LHCN-M2 (cell line): ENCODE data around the gene OR52N2. TPM values are rescaled to one million over a fixed set of nuclear protein-coding genes. Genes with fewer than 3 reads are reported as not detected.

Experiments used
- total RNA-seq: library from RNA; depleted of rRNA; stranded (reverse); fragments of >200 nt; gene quantifications from 2 replicates; pipeline ENCODE4 v1.2.3, GENCODE V29; 2014; rRNA removed

The OR52N2 gene
- total RNA-seq, 1 experiment from 2014 or later, result not detected

Other genes starting within 250 kb of the OR52N2 start
- not detected in 2 replicates for gene OR52B6, start 228.0 kb upstream of the OR52N2 start, total RNA-seq
- gene TRIM6, start 212.3 kb upstream of the OR52N2 start, total RNA-seq, result 1.7 and 2.9 TPM in 2 replicates
- 5.8 and 8.0 TPM in 2 replicates for gene TRIM34, start 183.9 kb upstream of the OR52N2 start, total RNA-seq
- 31.5 and 36.0 TPM in 2 replicates for gene TRIM5, start 123.8 kb upstream of the OR52N2 start, total RNA-seq
- gene TRIM22, start 119.1 kb upstream of the OR52N2 start, total RNA-seq, result 71.6 and 90.5 TPM in 2 replicates
- not detected in 2 replicates for gene OR56B1, start 72.5 kb upstream of the OR52N2 start, total RNA-seq
- gene OR52N4, start 54.7 kb upstream of the OR52N2 start, total RNA-seq, result not detected in 2 replicates
- gene OR52N5, start 25.6 kb upstream of the OR52N2 start, total RNA-seq, result not detected in 2 replicates
- gene OR52N1, start 17.7 kb upstream of the OR52N2 start, total RNA-seq, result not detected in 2 replicates
- not detected in 2 replicates for gene OR52E6, start 33.0 kb downstream of the OR52N2 start, total RNA-seq
- not detected in 2 replicates for gene OR52E8, start 48.8 kb downstream of the OR52N2 start, total RNA-seq
- not detected in 2 replicates for gene OR52E4, start 71.7 kb downstream of the OR52N2 start, total RNA-seq
- not detected in 2 replicates for gene OR52E5, start 84.3 kb downstream of the OR52N2 start, total RNA-seq
- gene OR56A3, start 133.3 kb downstream of the OR52N2 start, total RNA-seq, result not detected in 2 replicates
- gene OR56A5, start 159.6 kb downstream of the OR52N2 start, total RNA-seq, result not detected in 2 replicates
- not detected in 2 replicates for gene OR52L1, start 178.1 kb downstream of the OR52N2 start, total RNA-seq
- not detected in 2 replicates for gene OR56A4, start 198.0 kb downstream of the OR52N2 start, total RNA-seq
- gene OR56A1, start 221.8 kb downstream of the OR52N2 start, total RNA-seq, result not detected in 2 replicates